Neuronal stem cell (in vitro differentiated cells): ENCODE measurements around the gene TCF7L1.

Experiments used
- DNase-seq: peaks from one replicate; pipeline ENCODE4 v3.0.0-alpha.2; 2013; ENCODE audit warnings: low spot score
- H2AFZ ChIP-seq: one replicate; pipeline ENCODE4 v1.6.1; 2013; ENCODE audit warnings: mild to moderate bottlenecking, low read length, inconsistent platforms
- H2AK5ac ChIP-seq: 2 replicates; pipeline ENCODE4 v1.6.1; 2013; ENCODE audit warnings: low read depth, mild to moderate bottlenecking, inconsistent platforms, low read length, moderate library complexity, mixed read lengths
- H2BK120ac ChIP-seq: 2 replicates; pipeline ENCODE4 v1.6.1; 2013; ENCODE audit warnings: low read depth, mild to moderate bottlenecking, inconsistent platforms, low read length, moderate library complexity, mixed read lengths
- H2BK12ac ChIP-seq: one replicate; pipeline ENCODE4 v1.6.1; 2013; ENCODE audit warnings: low read length, inconsistent platforms
- H2BK15ac ChIP-seq: 2 replicates; pipeline ENCODE4 v1.6.1; 2013; ENCODE audit warnings: mild to moderate bottlenecking, low read length, inconsistent platforms, mixed read lengths
- H2BK5ac ChIP-seq: one replicate; pipeline ENCODE4 v1.6.1; 2013; ENCODE audit warnings: inconsistent platforms, mild to moderate bottlenecking, low read length, moderate library complexity
- H3K14ac ChIP-seq: one replicate; pipeline ENCODE4 v1.6.1; 2013; ENCODE audit warnings: low read length, inconsistent platforms
- H3K18ac ChIP-seq: 2 replicates; pipeline ENCODE4 v1.6.1; 2013; ENCODE audit warnings: low read length, inconsistent platforms
- H3K23ac ChIP-seq: 2 replicates; pipeline ENCODE4 v1.6.1; 2013; ENCODE audit warnings: low read depth, mild to moderate bottlenecking, mixed read lengths, low read length, inconsistent platforms; ENCODE audit not compliant: poor library complexity
- H3K27ac ChIP-seq: replicated peaks from 3 replicates; pipeline ENCODE4 v1.5.1; 2013; ENCODE audit warnings: low read length, inconsistent platforms
- H3K27me3 ChIP-seq, 3 experiments: 2 replicates each; pipeline ENCODE4 v1.6.1; 2013; ENCODE audit warnings: low read length in 3 of 3, mild to moderate bottlenecking in 2 of 3, inconsistent platforms in 1 of 3, low read depth in 1 of 3, mixed read lengths in 1 of 3, moderate library complexity in 1 of 3; ENCODE audit not compliant: control insufficient read depth in 3 of 3, insufficient read depth in 3 of 3
- H3K36me3 ChIP-seq, 2 donors: replicated peaks in 1 of 2; 2 replicates each; pipeline ENCODE4 v1.6.1; 2013; ENCODE audit warnings: low read length in 2 of 2; ENCODE audit not compliant: control insufficient read depth in 2 of 2, insufficient read depth in 2 of 2
- H3K4ac ChIP-seq: 2 replicates; pipeline ENCODE4 v1.6.1; 2013; ENCODE audit warnings: inconsistent platforms, mild to moderate bottlenecking, low read length, moderate library complexity
- H3K4me1 ChIP-seq, 2 donors: 1 replicate in 1 of 2; 2 replicates in 1 of 2; pipeline ENCODE4 v1.6.1; 2013; ENCODE audit warnings: low read length in 2 of 2, low read depth in 1 of 2; ENCODE audit not compliant: control insufficient read depth in 2 of 2, insufficient read depth in 1 of 2
- H3K4me2 ChIP-seq: one replicate; pipeline ENCODE4 v1.6.1; 2013; ENCODE audit warnings: mild to moderate bottlenecking, low read length, inconsistent platforms; ENCODE audit not compliant: insufficient read depth, poor library complexity, severe bottlenecking
- H3K4me3 ChIP-seq, 2 donors: 2 replicates each; pipeline ENCODE4 v1.5.1; 2013; ENCODE audit warnings: low read length in 2 of 2, mild to moderate bottlenecking in 2 of 2, inconsistent platforms in 1 of 2, moderate library complexity in 1 of 2
- H3K79me1 ChIP-seq: one replicate; pipeline ENCODE4 v1.6.1; 2013; ENCODE audit warnings: low read depth, mild to moderate bottlenecking, inconsistent platforms, low read length, moderate library complexity
- H3K9ac ChIP-seq: one replicate; pipeline ENCODE4 v1.6.1; 2013; ENCODE audit warnings: mild to moderate bottlenecking, low read depth, low read length, inconsistent platforms; ENCODE audit not compliant: poor library complexity
- H3K9me3 ChIP-seq, 2 donors: replicated peaks in 1 of 2; 2 replicates each; pipeline versions ENCODE3 to v1.6.1; 2013; ENCODE audit warnings: low read length in 2 of 2, mild to moderate bottlenecking in 2 of 2, inconsistent platforms in 1 of 2, low read depth in 1 of 2, mixed read lengths in 1 of 2, moderate library complexity in 1 of 2; ENCODE audit not compliant: control insufficient read depth in 2 of 2, insufficient read depth in 1 of 2
- H4K8ac ChIP-seq: one replicate; pipeline ENCODE4 v1.6.1; 2013; ENCODE audit warnings: low read depth, mild to moderate bottlenecking, inconsistent platforms, low read length, moderate library complexity
- H4K91ac ChIP-seq: one replicate; pipeline ENCODE4 v1.6.1; 2013; ENCODE audit warnings: low read length, low read depth, mild to moderate bottlenecking, inconsistent platforms; ENCODE audit not compliant: poor library complexity
- WGBS, 2 donors: extraction: QIAGEN DNeasy Blood & Tissue Kit; methylation state at CpG; one replicate each; pipeline ENCODE4 v1.1.7; 2013; ENCODE audit warnings: missing lambda C conversion rate in 2 of 2, mixed read lengths in 1 of 2; ENCODE audit not compliant: insufficient read length in 2 of 2, insufficient replicate concordance in 1 of 2; ENCODE audit errors: extremely low coverage in 2 of 2; 5-methylcytosine and 5-hydroxymethylcytosine counted together

Gene TCF7L1

DNA sequence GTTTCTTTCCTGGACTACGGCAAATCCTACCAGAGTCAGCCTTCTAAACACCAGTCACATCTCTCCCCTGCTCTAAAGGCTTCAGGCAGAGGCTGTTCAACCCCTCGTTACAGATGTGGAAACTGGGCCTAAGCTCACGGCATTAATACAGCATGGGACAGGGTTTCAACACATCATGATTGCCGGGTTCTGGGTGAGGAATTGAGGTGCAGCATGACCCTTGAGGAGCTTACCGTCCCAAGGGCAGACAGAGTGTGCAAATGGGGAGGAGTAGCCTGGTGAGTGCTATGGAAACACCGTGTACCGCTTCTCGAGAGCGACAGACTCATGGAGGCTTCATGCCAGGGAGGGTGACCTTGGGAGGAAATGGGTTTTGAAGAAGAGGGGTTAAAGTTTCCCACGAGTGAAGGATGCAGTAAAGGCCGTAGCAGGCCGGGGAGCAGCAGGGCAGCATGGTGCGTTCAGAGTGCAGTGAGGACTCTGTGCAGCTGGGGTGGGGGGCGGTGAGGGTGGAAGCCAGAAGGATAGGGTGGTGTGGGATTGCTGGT lies 143.5 kb downstream of the TCF7L1 start:
- Histone ChIP-seq H3K9me3 (no peaks in the 10 kb centered on the region), H3K4me1 (peaks cover 3 to 15% of the 10 kb centered on the region in 2 donors), H3K23ac (no peak overlapping the region), H4K91ac (peak overlapping the region; percentile 45), H2AK5ac (peak overlapping the region; percentile 47), H3K79me1 (no peaks in the 10 kb centered on the region), H2BK5ac (peak overlapping the region; percentile 59), H2BK15ac (no peak overlapping the region), H4K8ac (no peak overlapping the region), H3K27me3 (no peaks in the 10 kb centered on the region), H3K4me3 (no peak overlapping the region), H3K9ac (no peak overlapping the region), H2BK12ac (no peak overlapping the region), H3K18ac (no peak overlapping the region), H2AFZ (no peak overlapping the region), H3K14ac (no peak overlapping the region), H3K27ac (no peak overlapping the region), H3K36me3 (peaks cover 2 to 3% of the 10 kb centered on the region in 2 donors), H3K4ac (no peak overlapping the region), H3K4me2 (no peak overlapping the region), H2BK120ac (no peak overlapping the region)
- DNase-seq = no peak
- no CpG with 5 or more reads among the region's 14 CpGs for WGBS, 2 donors

DNA sequence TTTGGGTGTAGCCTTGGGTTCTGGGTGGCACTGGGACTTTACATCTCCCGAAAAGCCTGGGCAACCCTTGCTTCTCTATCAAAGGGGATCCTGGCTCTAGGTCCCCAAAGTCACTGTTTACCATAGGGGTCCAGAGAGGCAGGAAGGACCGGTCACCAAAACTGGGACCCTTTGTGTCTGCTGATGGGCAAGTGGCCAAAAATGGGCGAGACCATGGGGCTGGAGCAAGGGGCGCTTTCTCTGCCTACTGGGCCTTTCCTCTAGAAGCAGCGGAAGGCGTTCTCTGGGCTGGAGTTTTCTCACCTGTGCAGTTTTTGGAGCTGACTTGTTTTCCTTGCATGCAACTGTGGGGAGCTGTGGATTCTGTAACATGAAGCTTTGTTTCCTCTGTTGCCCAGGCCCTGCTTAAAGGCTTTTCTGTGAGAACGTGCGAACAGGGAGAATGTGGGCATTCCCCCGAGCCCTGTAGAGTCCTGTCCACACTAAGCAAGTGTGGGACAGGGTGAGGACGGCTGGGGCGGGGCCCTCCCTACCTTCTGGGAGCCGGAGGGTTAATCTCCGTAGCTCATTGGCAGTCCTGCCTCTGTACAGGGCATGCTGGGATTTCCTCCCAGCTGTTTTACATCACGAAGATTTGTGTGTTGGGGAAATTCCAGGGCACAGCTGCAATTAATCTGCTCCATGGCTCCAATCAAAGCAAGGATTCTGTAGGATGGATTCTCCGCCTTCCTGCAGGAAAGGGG lies 144.4 kb downstream of the TCF7L1 start:
- H4K8ac ChIP-seq = no peak overlapping the region
- H4K91ac ChIP-seq = no peak overlapping the region
- no peaks in the 10 kb centered on the region for H3K9me3 ChIP-seq
- peak overlapping the region; percentile 47 for H2BK5ac ChIP-seq
- peak overlapping the region; percentile 44 for H2BK120ac ChIP-seq
- H3K14ac ChIP-seq = no peak overlapping the region
- no CpG with 5 or more reads among the region's 15 CpGs for WGBS, 2 donors
- H3K4me1 ChIP-seq = peaks cover 3 to 15% of the 10 kb centered on the region in 2 donors
- H2AK5ac ChIP-seq = no peak overlapping the region
- H3K4me2 ChIP-seq = no peak overlapping the region
- H2BK15ac ChIP-seq = peak overlapping the region; percentile 35
- H3K23ac ChIP-seq = peak overlapping the region; percentile 26
- H2AFZ ChIP-seq = no peak overlapping the region
- H3K4me3 ChIP-seq = no peak overlapping the region
- DNase-seq = no peak
- H3K18ac ChIP-seq = peak overlapping the region; percentile 49
- no peaks in the 10 kb centered on the region for H3K79me1 ChIP-seq
- peaks cover 2 to 3% of the 10 kb centered on the region in 2 donors for H3K36me3 ChIP-seq
- H3K4ac ChIP-seq = no peak overlapping the region
- H2BK12ac ChIP-seq = no peak overlapping the region
- H3K27me3 ChIP-seq = no peaks in the 10 kb centered on the region
- no peak overlapping the region for H3K9ac ChIP-seq
- peak overlapping the region; percentile 28 for H3K27ac ChIP-seq

GRCh38 chr2:85278361-85278760 lies 145.2 kb downstream of the TCF7L1 start:
- Histone ChIP-seq H2BK5ac (no peak overlapping the region), H3K4ac (no peak overlapping the region), H2BK15ac (no peak overlapping the region), H3K36me3 (peaks cover 2 to 5% of the 10 kb centered on the region in 2 donors), H3K27me3 (no peaks in the 10 kb centered on the region), H3K4me1 (peaks cover 3 to 13% of the 10 kb centered on the region in 2 donors), H3K4me2 (no peak overlapping the region), H3K23ac (no peak overlapping the region), H3K9ac (no peak overlapping the region), H4K8ac (no peak overlapping the region), H2AFZ (no peak overlapping the region), H2BK120ac (no peak overlapping the region), H2BK12ac (no peak overlapping the region), H3K14ac (no peak overlapping the region), H3K18ac (no peak overlapping the region), H3K79me1 (no peaks in the 10 kb centered on the region), H3K4me3 (no peak overlapping the region), H2AK5ac (no peak overlapping the region), H3K27ac (no peak overlapping the region), H3K9me3 (no peaks in the 10 kb centered on the region), H4K91ac (no peak overlapping the region)
- WGBS, 2 donors = no CpG with 5 or more reads among the region's 2 CpGs
- no peak for DNase-seq

DNA sequence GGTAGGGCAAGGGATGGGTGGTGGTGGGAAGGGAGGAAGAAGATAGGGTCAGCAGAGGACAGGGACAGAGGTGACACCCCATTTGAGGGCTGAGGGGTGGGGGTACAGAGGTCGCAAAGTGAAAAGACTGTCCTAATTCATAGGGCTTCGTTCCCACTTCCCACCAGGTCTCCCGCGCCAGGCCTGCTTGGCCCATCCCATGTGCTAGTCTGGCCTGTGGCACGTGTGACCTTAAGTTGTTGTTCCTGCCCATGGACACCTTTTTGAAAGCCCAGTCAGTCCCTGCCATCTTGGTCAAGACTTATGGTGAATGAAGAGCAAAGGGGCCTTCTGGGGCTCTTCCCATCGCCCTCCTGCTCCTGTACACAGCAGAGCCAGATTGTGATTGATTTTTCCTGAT lies 148.4 kb downstream of the TCF7L1 start:
- no CpG with 5 or more reads among the region's 6 CpGs for WGBS, 2 donors
- H2BK120ac ChIP-seq = no peak overlapping the region
- no peaks in the 10 kb centered on the region for H3K9me3 ChIP-seq
- H2AFZ ChIP-seq = no peak overlapping the region
- H3K4ac ChIP-seq = no peak overlapping the region
- H3K27me3 ChIP-seq = no peaks in the 10 kb centered on the region
- no peak overlapping the region for H3K18ac ChIP-seq
- H4K91ac ChIP-seq = no peak overlapping the region
- H3K4me2 ChIP-seq = no peak overlapping the region
- no peaks in the 10 kb centered on the region for H3K79me1 ChIP-seq
- H3K4me3 ChIP-seq = peak overlapping the region in 1 of 2 donors; percentile 29
- no peak overlapping the region for H2AK5ac ChIP-seq
- no peak overlapping the region for H2BK12ac ChIP-seq
- peaks cover 6 to 13% of the 10 kb centered on the region in 2 donors for H3K4me1 ChIP-seq
- H3K27ac ChIP-seq = no peak overlapping the region
- H4K8ac ChIP-seq = no peak overlapping the region
- no peak overlapping the region for H3K9ac ChIP-seq
- H3K36me3 ChIP-seq = peaks cover 2 to 13% of the 10 kb centered on the region in 2 donors
- no peak overlapping the region for H3K23ac ChIP-seq
- no peak overlapping the region for H3K14ac ChIP-seq
- H2BK15ac ChIP-seq = no peak overlapping the region
- no peak for DNase-seq
- no peak overlapping the region for H2BK5ac ChIP-seq
